GM10266 (cell line): ENCODE data around the gene PIGB.

Experiments
- DNase-seq: peaks from one replicate; pipeline ENCODE4 v3.0.0; 2012; ENCODE audit errors: extremely low spot score
- TF ChIP-seq, protein P1 (sequence below): IDR thresholded peaks from 2 replicates; pipeline ENCODE4 v1.5.1; 2012; ENCODE audit warnings: mild to moderate bottlenecking, low read depth; ENCODE audit not compliant: control insufficient read depth, insufficient read depth; ENCODE audit errors: missing control alignments

PIGB gene

GRCh38 chr15:55402707-55403106, 83.7 kb downstream of the PIGB start:
- no peak for DNase-seq
- TF ChIP-seq, protein P1, sequence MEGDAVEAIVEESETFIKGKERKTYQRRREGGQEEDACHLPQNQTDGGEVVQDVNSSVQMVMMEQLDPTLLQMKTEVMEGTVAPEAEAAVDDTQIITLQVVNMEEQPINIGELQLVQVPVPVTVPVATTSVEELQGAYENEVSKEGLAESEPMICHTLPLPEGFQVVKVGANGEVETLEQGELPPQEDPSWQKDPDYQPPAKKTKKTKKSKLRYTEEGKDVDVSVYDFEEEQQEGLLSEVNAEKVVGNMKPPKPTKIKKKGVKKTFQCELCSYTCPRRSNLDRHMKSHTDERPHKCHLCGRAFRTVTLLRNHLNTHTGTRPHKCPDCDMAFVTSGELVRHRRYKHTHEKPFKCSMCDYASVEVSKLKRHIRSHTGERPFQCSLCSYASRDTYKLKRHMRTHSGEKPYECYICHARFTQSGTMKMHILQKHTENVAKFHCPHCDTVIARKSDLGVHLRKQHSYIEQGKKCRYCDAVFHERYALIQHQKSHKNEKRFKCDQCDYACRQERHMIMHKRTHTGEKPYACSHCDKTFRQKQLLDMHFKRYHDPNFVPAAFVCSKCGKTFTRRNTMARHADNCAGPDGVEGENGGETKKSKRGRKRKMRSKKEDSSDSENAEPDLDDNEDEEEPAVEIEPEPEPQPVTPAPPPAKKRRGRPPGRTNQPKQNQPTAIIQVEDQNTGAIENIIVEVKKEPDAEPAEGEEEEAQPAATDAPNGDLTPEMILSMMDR = no peak

GRCh38 chr15:55403531-55403930, 84.5 kb downstream of the PIGB start:
- DNase-seq = no peak
- TF ChIP-seq, protein P1 = no peak
